NCI-H2107 treated with DMSO at 0.1 percent for 48 hours (cell line): ENCODE results near the gene C12orf60.
A peak's percentile ranks its signal among the peaks of the same experiment; 100 is the strongest.

ENCODE experiments used
- DNase-seq: peaks from one replicate; lab custom pipeline; 2025; ENCODE audit not compliant: unreplicated experiment; lab: John Stamatoyannopoulos, UW

C12orf60 gene

DNA sequence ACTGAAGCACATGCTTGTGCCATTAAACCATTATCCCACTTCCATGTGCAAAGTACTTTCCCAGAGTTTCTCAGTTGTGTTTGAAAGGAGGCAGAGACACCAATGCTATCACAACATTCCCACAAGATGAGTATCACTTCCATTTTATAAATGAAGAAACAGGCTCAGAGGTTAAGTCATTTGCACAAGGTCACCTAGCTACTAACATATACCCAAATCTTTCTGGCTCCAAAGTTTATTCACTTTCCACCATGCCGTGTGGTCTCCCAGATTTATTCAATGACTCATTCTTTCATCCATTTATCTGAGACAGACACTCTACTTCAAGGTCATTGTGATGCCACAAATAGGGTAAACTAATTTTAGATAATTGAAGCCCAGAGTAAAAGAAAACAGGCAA, 30.5 kb downstream of the C12orf60 start:
- DNase-seq = no peak

DNA sequence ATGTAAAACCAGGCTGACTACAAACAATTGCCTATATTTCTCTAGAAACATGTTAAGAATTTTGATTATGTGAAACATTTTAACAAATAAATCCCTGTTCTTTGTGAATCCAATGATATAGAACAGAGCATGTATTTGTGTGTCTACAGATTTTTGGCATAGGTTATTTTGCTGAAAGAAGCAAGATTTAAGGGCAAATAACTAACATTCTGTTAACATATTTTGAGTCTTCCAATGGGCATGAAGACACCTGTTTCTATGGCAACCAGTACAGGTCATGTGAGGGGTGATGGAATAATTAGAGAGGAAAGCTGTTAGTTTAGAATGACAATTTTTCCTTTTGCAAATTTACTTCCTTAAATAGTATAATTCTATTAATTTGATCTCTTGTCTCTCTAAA, 31.0 kb downstream of the C12orf60 start:
- DNase-seq = no peak

DNA sequence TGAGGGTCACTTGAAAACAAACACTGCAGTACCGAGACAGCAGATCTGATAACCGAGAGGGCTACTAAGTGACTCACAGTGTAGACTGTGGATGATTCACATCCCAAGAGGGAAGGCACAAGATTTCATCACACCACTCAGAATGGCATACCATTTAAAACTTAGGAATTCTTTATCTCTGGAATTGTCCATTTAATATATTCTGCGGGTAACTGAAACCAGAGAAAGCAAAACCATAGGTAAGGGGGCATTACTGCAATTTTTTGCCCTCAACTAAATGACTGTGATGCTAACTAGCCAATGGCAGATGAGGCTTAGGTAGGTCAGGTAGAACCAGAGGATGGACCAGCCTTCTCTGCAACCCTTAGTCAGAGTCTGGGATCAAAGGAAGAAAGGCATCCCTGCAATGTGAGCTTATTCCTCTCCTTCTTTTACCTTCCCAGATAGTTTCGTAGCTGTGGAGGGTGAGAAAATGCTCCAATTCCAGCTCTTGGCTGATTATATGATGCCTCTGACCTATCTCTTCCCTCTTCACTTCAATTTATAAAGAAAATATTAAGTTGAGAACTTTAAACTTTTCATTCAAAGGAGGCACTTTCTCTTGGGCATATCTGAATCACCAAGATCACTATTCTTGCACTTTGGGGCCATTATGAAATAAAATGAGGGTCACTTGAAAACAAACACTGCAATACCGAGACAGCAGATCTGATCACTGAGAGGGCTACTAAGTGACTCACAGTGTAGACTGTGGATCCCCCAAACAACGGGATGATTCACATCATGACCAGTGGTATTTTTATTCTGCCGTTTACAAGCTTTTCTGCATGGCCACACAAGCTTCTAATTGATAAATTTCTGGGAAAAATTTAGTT, 33.1 kb downstream of the C12orf60 start:
- no peak for DNase-seq

DNA sequence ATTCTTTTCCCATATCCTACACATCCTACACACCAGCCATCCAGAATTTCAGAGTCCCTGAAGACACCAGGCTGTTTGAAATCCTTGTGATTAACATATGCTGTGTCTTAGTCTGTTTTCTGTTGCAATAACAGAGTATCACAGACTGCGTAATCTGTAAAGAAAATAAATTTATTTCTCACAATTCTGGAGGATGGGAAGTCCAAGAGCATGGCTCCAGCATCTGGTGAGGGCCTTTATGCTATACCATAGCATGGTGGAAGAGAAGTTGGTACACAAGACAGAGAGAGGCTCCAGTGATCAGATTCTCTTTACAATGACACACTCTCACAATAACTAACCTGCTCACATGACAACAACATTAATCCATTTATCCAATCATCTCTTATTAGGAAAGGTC, 35.8 kb downstream of the C12orf60 start:
- DNase-seq = no peak

DNA sequence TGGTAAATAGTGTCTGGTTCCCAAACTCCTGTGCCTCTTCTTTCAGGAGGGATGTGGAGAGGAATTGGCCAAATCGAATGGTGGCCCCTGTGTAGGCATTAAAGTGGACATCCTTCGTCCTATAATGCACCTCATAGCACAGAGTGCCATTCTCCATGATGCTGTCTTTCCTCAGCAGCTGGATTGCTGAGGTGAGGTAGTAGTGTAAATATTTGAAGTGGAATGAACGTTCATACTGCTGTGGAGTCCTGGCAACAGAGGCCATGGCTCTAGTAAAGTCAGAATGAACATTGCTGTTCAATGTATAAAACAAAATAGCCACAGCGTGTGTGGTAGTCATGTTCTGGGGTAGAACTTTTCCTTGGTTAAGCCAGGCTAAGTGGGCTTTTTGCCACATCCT, 37.1 kb downstream of the C12orf60 start:
- no peak for DNase-seq

DNA sequence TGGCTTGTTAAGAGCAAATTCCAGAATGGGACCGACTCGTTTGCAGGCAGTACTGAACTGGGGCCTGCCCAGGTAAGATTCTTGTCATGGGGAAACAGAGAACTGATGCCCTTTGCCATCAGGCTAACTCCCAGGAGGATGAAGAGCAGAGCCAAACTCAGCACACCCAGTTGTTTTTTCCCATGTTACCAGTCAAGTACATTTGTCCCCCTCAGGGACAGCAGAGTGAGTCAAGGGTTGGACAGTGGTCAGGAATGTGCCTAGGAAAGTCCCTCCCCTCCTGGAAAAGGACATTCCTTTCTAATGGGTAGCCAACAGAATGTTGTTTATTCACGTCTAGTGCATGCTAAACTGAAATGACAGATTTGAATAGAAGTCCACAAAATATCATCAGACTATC, 38.3 kb downstream of the C12orf60 start:
- DNase-seq = no peak

DNA sequence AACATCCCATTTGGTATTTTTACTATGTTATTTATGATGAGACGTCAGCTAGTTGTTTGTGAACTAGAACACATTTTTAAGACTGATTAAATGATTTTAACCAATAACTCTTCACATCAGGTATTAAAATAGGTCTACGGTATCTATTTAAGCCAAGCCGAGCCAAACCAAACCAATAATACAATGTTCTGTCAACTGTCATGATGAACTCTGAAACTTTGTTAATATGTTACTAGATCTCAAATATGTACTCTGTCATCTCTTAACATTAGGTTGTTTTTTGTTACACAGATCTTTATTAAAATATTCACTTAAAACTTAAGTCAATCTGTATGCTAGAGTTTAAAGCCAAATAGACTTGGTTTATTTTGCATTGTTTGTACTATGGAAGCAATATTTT, 38.8 kb downstream of the C12orf60 start:
- no peak for DNase-seq

DNA sequence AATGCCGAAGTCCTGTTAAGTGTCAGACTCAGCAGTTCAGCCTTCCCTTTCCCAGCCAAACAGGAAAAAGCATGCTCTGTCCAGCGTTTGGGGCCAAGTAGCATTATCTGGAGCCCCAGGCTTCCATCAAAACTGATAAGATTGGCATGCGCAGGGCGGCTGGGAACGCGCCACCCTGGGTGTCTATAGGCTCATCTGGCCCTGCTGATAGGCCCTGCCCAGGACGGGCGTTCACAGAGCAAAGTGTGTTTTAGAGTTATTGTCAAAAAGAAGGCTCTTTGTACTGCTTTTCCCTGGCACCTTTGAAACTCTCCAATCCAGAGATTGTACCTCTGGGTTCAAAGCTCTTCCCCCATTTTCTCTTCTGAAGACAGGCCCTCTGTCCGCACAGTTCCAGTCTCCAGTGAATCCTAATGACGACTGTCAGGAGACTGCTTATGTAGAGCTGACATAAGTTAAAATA, 40.0 kb downstream of the C12orf60 start, which contains the start of gene ART4:
ART4 (minus strand) TSS at position 102 of the 463 bp plus-strand sequence. CDS start 413 bp downstream, outside the sequence.
- DNase-seq = no peak

DNA sequence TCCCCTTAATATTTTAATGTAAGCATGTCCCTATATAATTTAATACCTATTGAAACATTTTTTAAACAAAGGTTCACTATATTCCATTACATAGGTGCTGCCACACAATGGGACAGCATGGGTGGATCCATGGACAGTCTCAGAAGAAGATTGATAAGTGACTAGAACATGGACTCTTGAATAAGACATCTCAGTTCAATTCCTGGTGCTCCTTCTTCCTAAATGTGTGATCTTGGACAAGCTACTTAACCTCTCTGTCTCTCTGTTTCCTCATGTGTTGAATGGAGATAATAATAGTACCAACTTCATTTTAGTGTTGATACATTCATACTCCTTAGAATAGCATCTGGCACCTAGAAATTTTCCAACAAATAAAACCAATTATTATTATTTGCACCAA, 40.9 kb downstream of the C12orf60 start:
- no peak for DNase-seq

DNA sequence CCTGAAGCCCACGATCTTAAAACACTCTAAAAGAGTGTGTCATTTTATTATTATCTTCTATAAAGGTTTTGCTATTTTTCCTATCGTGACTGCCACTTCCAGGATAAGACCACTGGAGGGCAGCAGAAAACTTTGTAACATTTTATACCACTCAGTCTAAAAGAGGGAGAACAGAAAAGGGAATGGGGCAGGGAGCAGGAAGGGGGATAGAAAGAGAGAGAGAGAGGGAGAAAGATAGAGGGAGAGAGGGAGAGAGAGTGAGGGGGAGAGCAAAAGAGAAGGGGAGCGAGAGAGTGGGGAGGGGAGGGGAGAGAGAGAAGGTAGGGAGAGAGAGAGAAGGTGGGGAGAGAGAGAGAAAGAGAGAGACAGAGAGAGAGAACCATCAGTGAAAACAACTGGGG, 41.9 kb downstream of the C12orf60 start:
- DNase-seq = peak; percentile 16

DNA sequence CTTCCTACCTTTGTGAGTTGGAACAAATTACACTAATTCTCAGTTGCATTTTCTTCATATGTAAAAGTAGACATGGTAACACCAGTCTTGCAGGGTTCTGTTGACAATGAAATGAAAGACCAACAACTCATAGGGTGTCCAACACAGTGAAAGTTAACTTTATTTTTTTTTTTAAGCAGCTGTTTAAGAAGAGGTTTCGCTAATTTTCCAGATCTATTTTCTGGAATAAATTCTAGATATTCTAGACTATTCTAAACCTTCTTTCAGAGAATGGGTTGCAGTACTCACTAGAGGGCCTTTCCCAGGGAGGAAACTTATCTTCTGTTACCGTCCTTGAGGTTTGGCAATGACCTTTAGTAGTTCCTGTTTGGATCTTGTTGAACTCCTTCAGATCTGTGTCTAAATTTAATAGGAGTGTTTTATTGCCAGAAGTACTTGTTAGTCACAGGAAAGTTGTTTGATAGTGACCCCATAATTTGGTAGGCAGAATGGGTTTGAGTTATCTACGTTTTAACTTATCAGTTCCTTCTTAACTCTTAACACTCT, 42.6 kb downstream of the C12orf60 start:
- DNase-seq = no peak

DNA sequence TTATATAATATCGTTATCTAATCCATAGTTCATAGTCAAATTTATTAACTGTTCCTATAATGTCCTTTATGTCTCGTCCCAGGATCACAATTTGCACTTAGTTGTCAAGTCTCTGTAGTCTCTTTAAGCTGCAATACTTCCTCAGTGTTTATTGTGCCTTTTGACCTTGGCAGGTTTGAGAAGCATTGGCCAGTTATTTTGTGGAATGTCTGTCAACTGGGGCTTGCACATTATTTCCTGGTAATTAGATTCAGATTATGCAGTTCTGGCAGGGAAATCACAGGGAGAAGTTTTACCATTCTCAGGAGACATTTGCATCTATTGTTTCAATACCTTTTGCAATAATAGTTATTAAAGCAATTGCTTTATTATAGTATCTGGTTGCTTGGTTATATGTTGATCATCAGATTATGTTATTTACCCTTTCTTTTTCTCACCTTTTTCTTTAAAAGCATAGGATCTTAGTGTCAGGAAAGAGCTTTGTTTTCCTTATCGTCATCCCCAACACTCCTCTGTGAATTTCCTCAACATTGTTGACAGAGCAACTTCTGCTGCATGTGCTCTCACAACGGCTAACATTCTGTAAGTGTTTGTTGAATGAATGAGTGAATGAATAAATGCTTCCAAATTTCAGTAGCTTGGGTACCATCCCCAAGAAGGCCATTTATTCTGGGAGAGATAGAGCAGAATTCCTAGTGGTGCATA, 43.6 kb downstream of the C12orf60 start:
- DNase-seq = no peak

DNA sequence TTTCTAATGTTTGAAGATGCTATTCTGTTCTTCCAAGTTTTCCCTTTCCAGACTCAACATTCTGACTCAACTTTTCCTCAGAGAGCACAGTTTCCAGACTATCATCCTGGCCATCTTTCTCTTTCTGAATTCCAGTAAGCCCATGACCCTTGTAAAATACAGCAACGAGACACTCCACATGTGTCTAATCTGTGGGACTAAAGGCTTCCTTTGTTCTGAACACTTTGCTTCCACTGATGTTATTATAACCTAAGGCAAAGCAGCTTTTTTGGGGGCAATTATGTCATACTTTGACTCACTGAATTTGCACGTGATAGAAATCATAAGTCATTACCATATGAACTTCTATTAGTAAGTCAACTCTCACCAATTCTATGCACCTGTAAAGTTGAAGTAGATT, 46.2 kb downstream of the C12orf60 start:
- DNase-seq = no peak

DNA sequence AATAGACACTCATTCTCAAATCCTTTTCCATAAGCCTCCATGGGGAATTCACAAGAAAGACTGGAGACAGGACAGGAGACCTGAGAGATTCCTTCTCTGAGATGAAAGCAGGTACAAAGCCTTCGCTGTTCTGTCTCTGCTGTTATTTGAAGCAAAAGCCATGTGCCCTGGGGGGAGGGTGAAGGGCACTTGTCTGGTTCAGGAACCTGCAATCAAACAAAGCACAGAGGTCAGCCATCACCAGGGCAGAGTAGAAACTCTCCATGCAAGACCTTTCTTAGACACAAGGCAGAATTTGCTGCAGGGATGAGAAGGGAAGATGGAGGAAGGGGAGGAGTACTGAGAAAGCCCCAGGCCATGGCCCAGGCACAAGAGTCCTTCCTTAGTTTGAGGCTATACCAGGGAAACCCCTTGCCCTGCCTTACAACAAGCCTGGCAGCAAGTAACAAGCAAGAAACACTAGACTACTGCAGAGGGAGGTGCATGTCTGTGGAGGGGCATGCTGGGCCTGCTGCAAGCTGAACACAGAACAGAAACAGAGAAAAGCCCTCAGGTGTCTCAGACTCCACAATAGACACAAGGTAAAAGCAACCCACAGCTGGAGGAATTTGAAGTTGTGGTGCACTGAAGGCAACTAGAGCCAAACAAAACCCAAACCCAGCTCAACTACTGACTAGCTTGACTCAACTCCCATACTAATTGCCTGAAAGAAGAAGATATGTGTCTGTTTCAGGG, 47.6 kb downstream of the C12orf60 start:
- no peak for DNase-seq

DNA sequence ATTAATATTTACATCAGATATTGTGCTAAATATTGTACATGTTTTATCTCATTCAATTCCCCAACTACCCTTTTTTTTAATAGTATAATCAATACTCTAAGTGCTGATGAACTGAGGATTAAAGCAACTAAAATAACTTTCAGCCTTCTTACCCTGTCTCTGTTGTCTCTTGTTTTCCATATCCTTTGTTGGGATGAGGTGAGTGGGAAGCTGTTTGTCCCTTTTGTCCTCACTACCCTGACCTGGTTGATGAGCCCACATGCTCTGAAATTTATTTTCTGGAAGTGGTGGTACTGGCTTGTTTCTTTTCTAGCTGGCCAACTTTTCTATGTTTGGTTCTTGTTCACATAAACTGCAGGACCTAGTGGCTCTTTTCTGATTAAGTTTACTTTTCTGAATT, 49.4 kb downstream of the C12orf60 start:
- DNase-seq = no peak

DNA sequence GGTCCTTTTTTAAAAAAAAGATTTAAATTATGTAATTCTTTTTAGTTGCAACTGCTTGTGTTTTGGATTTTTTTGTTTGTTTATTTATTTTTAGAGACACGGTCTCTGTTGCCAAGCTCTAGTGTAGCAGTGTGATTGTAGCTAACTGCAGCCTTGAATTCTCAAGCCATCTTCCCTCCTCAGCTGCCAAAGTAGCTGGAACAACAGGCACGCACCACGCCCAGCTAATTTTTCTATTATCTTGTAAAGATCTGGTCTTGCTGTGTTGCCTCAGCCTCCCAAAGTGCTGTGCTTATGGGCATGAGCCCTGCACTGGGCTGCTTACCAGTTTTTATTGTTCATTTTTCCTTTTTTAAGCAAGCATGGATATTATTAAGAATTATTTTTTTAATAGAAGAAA, 50.5 kb downstream of the C12orf60 start:
- DNase-seq = no peak

DNA sequence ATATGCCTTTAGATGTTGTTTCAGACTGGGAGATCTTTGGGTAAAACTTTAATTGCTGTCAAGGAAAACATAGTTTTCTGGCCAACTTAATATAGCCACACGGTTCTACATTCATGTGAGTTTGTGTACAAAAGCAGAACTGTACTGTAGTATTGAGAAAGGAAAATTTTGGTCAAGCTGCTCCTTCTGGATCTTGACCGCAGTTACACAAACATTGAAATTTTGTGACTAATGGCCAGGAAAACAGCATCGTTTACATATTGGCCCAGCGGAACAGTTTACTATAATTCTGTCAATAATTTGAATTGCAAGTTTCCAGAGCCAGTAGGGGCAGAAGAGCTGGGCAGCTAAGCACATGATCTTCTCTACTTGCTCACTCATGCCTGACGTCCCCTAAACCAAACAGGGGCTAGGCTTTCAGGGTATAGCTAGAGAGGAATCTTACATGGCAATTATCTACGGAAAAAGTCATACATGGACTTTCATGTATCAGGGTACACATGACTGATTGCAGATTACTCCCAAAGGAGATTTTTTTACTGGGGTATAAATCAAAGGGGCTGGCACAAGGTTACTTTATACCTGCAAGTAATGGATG, 51.2 kb downstream of the C12orf60 start:
- DNase-seq = no peak

DNA sequence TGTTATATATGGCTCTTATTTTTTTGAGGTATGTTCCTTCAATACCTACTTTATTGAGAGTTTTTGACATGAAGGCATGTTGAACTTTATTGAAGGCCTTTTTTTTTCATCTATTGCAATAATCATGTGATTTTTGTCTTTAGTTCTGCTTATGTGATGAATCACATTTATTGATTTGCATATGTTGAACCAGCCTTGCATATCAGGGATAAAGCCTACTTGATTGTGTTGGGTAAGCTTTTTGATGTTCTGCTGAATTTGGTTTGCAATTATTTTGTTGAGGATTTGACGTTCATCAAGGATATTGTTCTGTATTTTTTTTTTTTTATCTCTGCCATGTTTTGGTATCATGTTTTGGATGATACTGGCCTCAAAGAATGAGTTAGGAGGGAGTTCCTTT, 55.0 kb downstream of the C12orf60 start:
- DNase-seq = no peak

DNA sequence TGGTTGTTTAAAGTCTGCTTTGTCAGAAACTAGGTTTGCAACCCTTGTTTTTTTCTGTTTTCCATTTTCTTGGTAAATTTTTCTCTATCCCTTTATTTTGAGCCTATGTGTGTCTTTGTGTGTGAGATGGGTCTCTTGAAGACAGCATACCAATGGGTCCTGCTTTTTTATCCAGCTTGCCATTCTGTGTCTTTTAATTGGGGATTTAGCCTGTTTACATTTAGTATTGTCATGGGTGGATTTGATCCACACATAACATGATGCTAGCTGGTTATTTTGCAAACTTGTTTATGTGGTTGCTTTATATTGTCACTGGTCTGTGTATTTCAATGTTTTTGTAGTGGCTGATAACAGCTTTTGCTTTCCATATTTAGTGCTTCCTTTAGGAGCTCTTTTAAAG, 57.0 kb downstream of the C12orf60 start:
- DNase-seq = no peak

DNA sequence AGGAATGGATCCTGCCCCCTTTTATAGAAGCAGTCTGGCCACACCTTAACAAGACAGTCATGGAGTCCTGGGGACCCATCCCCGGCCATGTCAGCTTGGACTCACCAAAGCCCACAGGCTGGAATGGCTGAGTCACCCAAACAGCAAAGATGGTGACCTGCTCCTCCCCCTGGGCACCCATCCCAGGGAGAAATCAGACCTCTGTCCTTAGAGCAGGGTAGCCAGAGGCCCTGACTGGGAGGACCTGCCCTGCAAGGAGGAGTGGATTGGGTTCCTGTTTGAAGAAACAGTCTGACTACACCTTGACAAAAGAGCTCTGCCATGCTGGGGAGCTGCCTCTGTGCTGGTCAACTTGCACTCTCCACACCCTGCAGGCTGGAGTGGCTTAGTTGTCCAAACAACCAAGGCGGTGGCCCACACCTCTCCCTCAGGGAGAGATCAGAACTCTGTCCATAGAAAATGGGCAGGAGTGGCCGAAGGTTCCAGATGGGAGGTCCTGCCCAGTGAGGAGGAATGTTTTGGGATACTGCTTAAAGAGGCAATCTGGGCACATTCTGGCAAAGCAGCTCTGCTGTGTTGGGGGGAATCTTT, 65.5 kb downstream of the C12orf60 start:
- DNase-seq = no peak

DNA sequence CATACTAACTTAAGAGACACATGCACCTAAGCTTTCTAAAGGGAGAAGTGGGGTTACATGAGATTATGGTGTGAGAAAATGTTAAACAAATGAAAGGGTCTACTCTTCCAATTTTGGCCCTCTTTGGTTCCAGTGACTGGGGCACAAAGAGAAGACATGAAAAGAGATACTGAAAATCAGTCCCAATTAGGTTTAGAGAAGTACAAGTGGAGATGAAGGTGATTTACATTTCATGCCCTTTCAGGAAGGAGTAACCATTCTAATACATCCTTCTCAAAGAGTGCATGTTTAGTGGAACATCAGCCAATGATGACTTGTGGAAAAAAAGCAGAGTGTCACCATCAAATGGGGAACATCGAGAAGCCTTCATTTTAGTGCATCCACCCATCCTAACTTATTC, 67.8 kb downstream of the C12orf60 start:
- no peak for DNase-seq
